HepG2 (cell line): ENCODE measurements around the gene ZNF341. TPM values are rescaled to one million over a fixed set of nuclear protein-coding genes. Genes with fewer than 3 reads are reported as not detected.

Source experiments
- BATF2 ChIP-seq: sonication (generic); formaldehyde crosslinking; IDR thresholded peaks from 2 replicates; pipeline ENCODE4 v1.8.0; 2022; ENCODE audit warnings: mild to moderate bottlenecking, missing genetic modification reagents, moderate library complexity
- ERF ChIP-seq: IDR thresholded peaks from 2 replicates; pipeline ENCODE4 v1.6.1; 2018; ENCODE audit warnings: missing biosample characterization, missing genetic modification reagents
- KDM5A ChIP-seq: fragments of 200-600 bp; sonication (generic); IDR thresholded peaks from 2 replicates; pipeline ENCODE4 v1.7.0; 2018; ENCODE audit warnings: antibody characterized with exemption, mild to moderate bottlenecking, low read length, borderline replicate concordance
- PHF5A ChIP-seq: IDR thresholded peaks from one replicate; pipeline ENCODE4 v1.6.1; 2018; ENCODE audit warnings: low read depth, missing genetic modification reagents; ENCODE audit not compliant: unreplicated experiment
- PRDM15 ChIP-seq: sonication (generic); formaldehyde crosslinking; IDR thresholded peaks from 2 replicates; pipeline ENCODE4 v1.4.0; 2020; ENCODE audit warnings: missing genetic modification reagents
- PRPF4 ChIP-seq: fragments of 200-400 bp; formaldehyde crosslinking; IDR thresholded peaks from 2 replicates; pipeline ENCODE4 v1.6.1; 2016; ENCODE audit warnings: low read length, low read depth; ENCODE audit not compliant: poor library complexity, severe bottlenecking
- SATB2 ChIP-seq: sonication (generic); formaldehyde crosslinking; IDR thresholded peaks from 2 replicates; pipeline ENCODE4 v1.5.0; 2020; ENCODE audit warnings: missing genetic modification reagents
- TEAD2 ChIP-seq: sonication (generic); formaldehyde crosslinking; IDR thresholded peaks from 2 replicates; pipeline ENCODE4 v1.9.0; 2021; ENCODE audit warnings: missing genetic modification reagents
- THYN1 ChIP-seq: sonication (generic); formaldehyde crosslinking; IDR thresholded peaks from 2 replicates; pipeline ENCODE4 v1.8.1; 2023; ENCODE audit warnings: low read depth, mild to moderate bottlenecking, moderate library complexity, missing genetic modification reagents, borderline replicate concordance
- TIGD3 ChIP-seq: sonication (generic); formaldehyde crosslinking; IDR thresholded peaks from 2 replicates; pipeline ENCODE4 v1.5.1; 2020; ENCODE audit warnings: mild to moderate bottlenecking, missing genetic modification reagents, borderline replicate concordance
- ZMAT3 ChIP-seq: sonication (generic); formaldehyde crosslinking; conservative IDR thresholded peaks from 2 replicates; pipeline ENCODE4 v1.7.0; 2021; ENCODE audit warnings: missing genetic modification reagents
- ZNF547 ChIP-seq: sonication (generic); formaldehyde crosslinking; IDR thresholded peaks from 2 replicates; pipeline ENCODE4 v1.5.1; 2020; ENCODE audit warnings: mild to moderate bottlenecking, missing genetic modification reagents
- ZNF570 ChIP-seq: sonication (generic); formaldehyde crosslinking; IDR thresholded peaks from 2 replicates; pipeline ENCODE4 v1.4.0; 2020; ENCODE audit warnings: mild to moderate bottlenecking, missing genetic modification reagents, borderline replicate concordance
- ZNF704 ChIP-seq: sonication (generic); formaldehyde crosslinking; IDR thresholded peaks from 2 replicates; pipeline ENCODE4 v1.8.1; 2023; ENCODE audit warnings: mild to moderate bottlenecking, inconsistent platforms, moderate library complexity, missing genetic modification reagents, borderline replicate concordance
- ZSCAN31 ChIP-seq: sonication (generic); formaldehyde crosslinking; IDR thresholded peaks from 2 replicates; pipeline ENCODE4 v1.5.0; 2020; ENCODE audit warnings: low read depth, mild to moderate bottlenecking, missing genetic modification reagents
- polyA plus RNA-seq, 8 experiments: library from polyadenylated mRNA; depleted of rRNA in 3 of 8; stranded (reverse) in 7 of 8; unstranded in 1 of 8; fragments of >200 nt; fragmentation: Illumina TruSeq in 4 of 8; extraction: Trizol in 4 of 8; gene quantifications; 2 replicates each; pipeline versions ENCODE4 v1.2.1 to v1.2.3, GENCODE V29; 2011 to 2016; ENCODE audit warnings: low read depth in 4 of 8, missing spikeins in 1 of 8, mixed read lengths in 1 of 8; ENCODE audit not compliant: insufficient read depth in 1 of 8
- total RNA-seq, 5 experiments: library from RNA; depleted of rRNA; stranded (reverse); fragments of >200 nt; fragmentation: Illumina TruSeq; extraction: Trizol; gene quantifications; 2 replicates each; pipeline ENCODE4 v1.2.3, GENCODE V29; 2016; ENCODE audit warnings: low read depth in 1 of 5

ZNF341 gene
- total and polyA plus RNA-seq, 2 of the 13 experiments (the other 11 are each of a cell fraction or from before 2014, with no cell fraction given) = 1.1 to 2.2 TPM

GRCh38 chr20:33701629-33702450 is 30.0 kb upstream of the ZNF341 start (continued):
- TF ChIP-seq SATB2 (CRISPR knock-in tag) = no peak
- no peak for TF ChIP-seq PRPF4
- no peak for TF ChIP-seq KDM5A
- TF ChIP-seq ZNF547 (CRISPR knock-in tag) = peak; percentile 66; the same call in 1 of the 2 replicates
- no peak for TF ChIP-seq PHF5A
- no peak for TF ChIP-seq THYN1 (CRISPR knock-in tag)
- TF ChIP-seq ZMAT3 (CRISPR knock-in tag) = peak; percentile 83
- TF ChIP-seq ZNF704 = peak; percentile 37; the same call in 1 of the 2 replicates
- no peak for TF ChIP-seq ZNF570 (CRISPR knock-in tag)
- TF ChIP-seq ZSCAN31 (CRISPR knock-in tag) = no peak; the same call in 1 of the 2 replicates
- TF ChIP-seq PRDM15 (CRISPR knock-in tag) = no peak
- TF ChIP-seq ERF (CRISPR knock-in tag) = peak; percentile 82
- TF ChIP-seq TEAD2 = no peak
- no peak for TF ChIP-seq BATF2 (CRISPR knock-in tag)
- no peak for TF ChIP-seq TIGD3 (CRISPR knock-in tag)
